Effector memory CD8-positive, alpha-beta T cell (primary cell): Measurements from ENCODE around the gene PDZD2.

Experiments used
- ATAC-seq: fragments of 150-1000 bp; cut with Tn5 transposase; replicated peaks from 2 replicates; pipeline ENCODE4 v1.10.0; 2021; ENCODE audit warnings: mild to moderate bottlenecking, moderate library complexity
- DNase-seq, 3 experiments: peaks; one replicate each; pipeline ENCODE4 v3.0.0; 2021
- H3K27ac Mint-ChIP-seq, 2 donors: one replicate each; pipeline ENCODE4 v1.8.0; 2022; ENCODE audit warnings: mild to moderate bottlenecking in 2 of 2, mixed read lengths in 2 of 2, moderate library complexity in 2 of 2
- H3K27me3 Mint-ChIP-seq, 2 donors: one replicate each; pipeline ENCODE4 v1.8.0; 2022; ENCODE audit warnings: mixed read lengths in 2 of 2
- H3K36me3 Mint-ChIP-seq: one replicate; pipeline ENCODE4 v1.8.0; 2022; ENCODE audit warnings: mild to moderate bottlenecking, moderate library complexity, mixed read lengths; ENCODE audit not compliant: insufficient read depth
- H3K4me1 Mint-ChIP-seq, 2 donors: one replicate each; pipeline ENCODE4 v1.8.0; 2022; ENCODE audit warnings: low read depth in 2 of 2, mixed read lengths in 2 of 2
- H3K4me3 Mint-ChIP-seq, 2 donors: one replicate each; pipeline ENCODE4 v1.8.0; 2022; ENCODE audit warnings: mild to moderate bottlenecking in 2 of 2, mixed read lengths in 2 of 2, moderate library complexity in 2 of 2
- H3K9me3 Mint-ChIP-seq, 2 donors: one replicate each; pipeline ENCODE4 v1.8.0; 2022; ENCODE audit warnings: mixed read lengths in 2 of 2

PDZD2 gene

GRCh38 chr5:31918739-31919138 is 279.8 kb downstream of the PDZD2 start:
- no peaks in the 10 kb centered on the region for H3K36me3 Mint-ChIP-seq
- H3K4me1 Mint-ChIP-seq: no peaks in the 10 kb centered on the region
- no peak overlapping the region for H3K4me3 Mint-ChIP-seq
- no peak overlapping the region for H3K27ac Mint-ChIP-seq
- DNase-seq (no peak), ATAC-seq (no peak)
- H3K27me3 Mint-ChIP-seq: peaks cover 22 to 27% of the 10 kb centered on the region in 2 donors
- H3K9me3 Mint-ChIP-seq: no peaks in the 10 kb centered on the region

DNA sequence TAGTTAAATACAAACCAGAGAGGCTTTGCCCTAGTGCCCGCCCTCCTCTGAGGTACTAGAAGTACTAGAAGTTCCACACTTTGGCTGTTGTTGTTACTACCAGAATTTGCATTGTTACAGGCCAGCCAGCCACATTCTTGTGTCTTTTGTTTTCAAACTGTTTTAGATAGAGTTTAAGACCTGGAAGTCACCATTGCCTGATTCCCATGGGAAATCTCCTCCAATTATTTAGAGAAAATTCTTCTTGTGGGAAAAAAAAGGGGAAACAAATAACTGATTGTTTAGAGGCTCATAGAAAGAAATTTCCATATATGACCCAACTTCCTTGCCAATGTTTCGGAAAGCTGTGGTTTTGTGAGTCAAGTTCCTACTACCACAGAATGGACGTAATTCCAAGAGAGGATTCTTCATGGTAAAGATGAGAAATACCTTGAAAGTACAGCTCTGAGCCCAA is 282.9 kb downstream of the PDZD2 start:
- Mint-ChIP-seq H3K4me1 (no peaks in the 10 kb centered on the region), H3K4me3 (no peak overlapping the region), H3K9me3 (no peaks in the 10 kb centered on the region), H3K27me3 (peaks cover 9 to 12% of the 10 kb centered on the region in 2 donors), H3K27ac (no peak overlapping the region), H3K36me3 (no peaks in the 10 kb centered on the region)
- ATAC-seq: no peak
- DNase-seq: no peak

DNA sequence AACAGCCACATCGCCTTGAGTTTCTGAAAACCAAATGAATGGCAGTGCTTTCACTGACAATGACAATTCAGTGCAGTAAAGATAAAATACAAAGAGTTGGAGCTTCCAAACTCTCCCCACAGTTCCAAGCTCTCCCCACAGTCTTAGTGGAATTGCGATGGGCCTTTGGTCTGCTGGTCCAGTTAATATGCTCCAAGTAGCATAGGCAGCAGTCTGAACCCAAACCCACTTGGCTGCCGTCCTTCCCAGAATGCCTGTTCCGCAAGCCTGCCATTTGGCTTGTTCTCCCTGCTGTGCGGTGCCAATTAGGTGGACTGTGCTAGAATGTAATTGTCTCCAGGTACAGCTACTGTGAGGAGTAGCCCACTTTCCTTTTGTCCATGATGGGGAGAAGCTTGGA is 285.1 kb downstream of the PDZD2 start:
- no peak for ATAC-seq
- Mint-ChIP-seq H3K4me3 (no peak overlapping the region), H3K27me3 (peaks cover 0 to 12% of the 10 kb centered on the region in 2 donors)

DNA sequence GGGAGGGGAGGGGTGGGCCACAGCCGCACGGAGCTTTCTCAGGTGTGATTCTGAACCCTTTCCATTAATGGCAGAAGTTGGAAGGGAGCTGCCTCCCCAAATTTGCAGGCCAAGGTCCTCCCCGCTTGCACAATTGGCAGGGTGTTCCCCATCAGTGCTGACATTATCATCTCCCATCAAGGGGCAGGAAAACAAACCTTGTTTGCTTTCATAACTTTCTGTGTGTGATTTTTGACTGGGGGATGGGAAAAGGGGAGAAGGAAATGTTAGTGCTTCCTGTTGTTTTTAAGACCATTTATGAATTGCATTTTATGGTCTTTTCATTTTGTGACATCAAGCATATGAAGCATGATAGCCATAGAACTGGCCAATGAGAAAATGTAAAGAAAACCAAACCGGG is 292.9 kb downstream of the PDZD2 start:
- no peak for ATAC-seq
- Mint-ChIP-seq H3K9me3 (no peaks in the 10 kb centered on the region), H3K36me3 (no peaks in the 10 kb centered on the region), H3K4me1 (no peaks in the 10 kb centered on the region), H3K27me3 (no peaks in the 10 kb centered on the region), H3K4me3 (no peak overlapping the region), H3K27ac (no peak overlapping the region)
- no peak for DNase-seq

More for the DNA sequence above, 285.1 kb downstream of the PDZD2 start:
- no peak overlapping the region for H3K27ac Mint-ChIP-seq
- no peak for DNase-seq
- H3K9me3 Mint-ChIP-seq: no peaks in the 10 kb centered on the region
- no peaks in the 10 kb centered on the region for H3K36me3 Mint-ChIP-seq
- no peaks in the 10 kb centered on the region for H3K4me1 Mint-ChIP-seq

GRCh38 chr5:31934156-31934555 is 295.2 kb downstream of the PDZD2 start:
- H3K9me3 Mint-ChIP-seq: peaks cover 3 to 6% of the 10 kb centered on the region in 2 donors
- H3K27ac Mint-ChIP-seq: no peak overlapping the region
- H3K27me3 Mint-ChIP-seq: peaks cover 0 to 5% of the 10 kb centered on the region in 2 donors
- H3K4me1 Mint-ChIP-seq: no peaks in the 10 kb centered on the region
- no peak for ATAC-seq
- no peaks in the 10 kb centered on the region for H3K36me3 Mint-ChIP-seq
- DNase-seq: no peak
- no peak overlapping the region for H3K4me3 Mint-ChIP-seq

DNA sequence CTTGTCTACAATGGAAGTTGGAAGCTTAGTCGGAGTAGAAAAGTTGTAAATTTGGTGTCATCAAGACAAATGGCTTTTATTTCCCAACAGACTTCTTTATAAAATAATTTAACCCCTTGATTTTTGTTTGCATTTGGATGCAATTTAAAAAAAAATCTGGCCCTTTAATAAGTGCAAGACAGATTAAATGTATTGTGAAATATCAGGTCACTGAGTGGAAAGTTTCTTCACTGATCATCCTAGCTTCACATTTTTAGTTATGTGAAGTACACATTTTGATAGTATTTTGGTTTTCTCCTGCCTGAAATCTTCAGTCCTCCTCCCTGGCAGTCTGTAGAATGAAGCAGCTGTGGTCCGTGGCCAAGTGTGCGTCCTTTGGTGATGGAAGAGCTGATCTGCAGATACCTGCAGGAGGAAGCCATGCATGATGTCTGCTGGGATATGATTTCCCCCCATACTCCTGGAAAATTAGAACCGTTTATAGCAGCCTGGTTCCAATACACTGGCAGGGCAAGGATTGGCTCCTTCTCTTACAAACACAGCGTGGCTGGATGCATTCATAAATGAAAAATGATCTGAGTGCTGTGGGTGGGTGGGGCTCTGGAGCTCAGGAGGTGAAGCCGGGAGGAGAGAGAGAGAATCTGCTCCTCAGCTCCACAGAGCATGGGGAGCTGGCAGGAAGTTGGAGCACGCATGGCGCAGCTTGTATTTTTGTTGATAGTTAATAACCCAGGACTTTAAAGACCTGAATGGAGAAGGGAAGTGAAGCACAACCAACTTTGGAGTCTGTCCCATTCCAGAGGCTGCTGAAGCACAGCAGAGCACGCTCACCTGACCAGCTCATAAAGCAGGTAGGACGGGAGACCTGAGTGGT is 296.8 kb downstream of the PDZD2 start:
- no peak for ATAC-seq

GRCh38 chr5:31936683-31937082 is 297.8 kb downstream of the PDZD2 start:
- ATAC-seq (no peak), DNase-seq (no peak)
- Mint-ChIP-seq H3K4me1 (no peaks in the 10 kb centered on the region), H3K9me3 (peaks cover 3 to 6% of the 10 kb centered on the region in 2 donors), H3K4me3 (no peak overlapping the region), H3K27ac (no peak overlapping the region), H3K36me3 (no peaks in the 10 kb centered on the region), H3K27me3 (peaks cover 0 to 5% of the 10 kb centered on the region in 2 donors)

More for the DNA sequence above, 296.8 kb downstream of the PDZD2 start:
- peaks cover 3 to 6% of the 10 kb centered on the region in 2 donors for H3K9me3 Mint-ChIP-seq
- H3K4me1 Mint-ChIP-seq: no peaks in the 10 kb centered on the region
- H3K4me3 Mint-ChIP-seq: no peak overlapping the region
- H3K36me3 Mint-ChIP-seq: no peaks in the 10 kb centered on the region
- H3K27ac Mint-ChIP-seq: no peak overlapping the region
- DNase-seq: no peak
- H3K27me3 Mint-ChIP-seq: peaks cover 0 to 5% of the 10 kb centered on the region in 2 donors

DNA sequence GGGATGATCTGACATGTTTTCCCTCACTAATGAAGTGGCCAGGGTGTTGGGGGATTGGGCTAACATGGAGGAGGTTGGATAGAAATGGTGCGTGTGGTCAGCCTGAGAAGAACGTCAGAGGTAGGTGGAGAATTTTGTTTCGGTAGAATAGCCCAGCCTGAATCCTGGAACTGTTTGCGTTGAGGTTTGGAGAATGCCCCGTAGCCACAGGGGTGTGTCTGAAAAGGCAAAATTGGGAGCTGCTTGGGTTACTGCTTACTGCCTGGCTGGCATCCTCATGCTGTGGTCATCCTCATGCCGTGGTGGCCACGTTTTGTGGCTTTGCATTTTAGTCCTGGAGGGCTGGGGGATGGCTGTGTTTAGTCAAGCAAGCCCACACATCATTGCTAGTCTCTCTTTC is 298.3 kb downstream of the PDZD2 start:
- no peak for DNase-seq
- H3K27ac Mint-ChIP-seq: no peak overlapping the region

GRCh38 chr5:31937703-31938102 is 298.8 kb downstream of the PDZD2 start:
- H3K9me3 Mint-ChIP-seq: peaks cover 3 to 6% of the 10 kb centered on the region in 2 donors
- H3K4me3 Mint-ChIP-seq: no peak overlapping the region
- ATAC-seq (no peak), DNase-seq (no peak)
- no peak overlapping the region for H3K27ac Mint-ChIP-seq
- no peaks in the 10 kb centered on the region for H3K4me1 Mint-ChIP-seq
- H3K27me3 Mint-ChIP-seq: peaks cover 0 to 5% of the 10 kb centered on the region in 2 donors
- H3K36me3 Mint-ChIP-seq: no peaks in the 10 kb centered on the region

More for the DNA sequence above, 298.3 kb downstream of the PDZD2 start:
- peaks cover 3 to 6% of the 10 kb centered on the region in 2 donors for H3K9me3 Mint-ChIP-seq
- H3K27me3 Mint-ChIP-seq: peaks cover 0 to 5% of the 10 kb centered on the region in 2 donors
- H3K4me1 Mint-ChIP-seq: no peaks in the 10 kb centered on the region
- no peak overlapping the region for H3K4me3 Mint-ChIP-seq
- no peaks in the 10 kb centered on the region for H3K36me3 Mint-ChIP-seq
- no peak for ATAC-seq

DNA sequence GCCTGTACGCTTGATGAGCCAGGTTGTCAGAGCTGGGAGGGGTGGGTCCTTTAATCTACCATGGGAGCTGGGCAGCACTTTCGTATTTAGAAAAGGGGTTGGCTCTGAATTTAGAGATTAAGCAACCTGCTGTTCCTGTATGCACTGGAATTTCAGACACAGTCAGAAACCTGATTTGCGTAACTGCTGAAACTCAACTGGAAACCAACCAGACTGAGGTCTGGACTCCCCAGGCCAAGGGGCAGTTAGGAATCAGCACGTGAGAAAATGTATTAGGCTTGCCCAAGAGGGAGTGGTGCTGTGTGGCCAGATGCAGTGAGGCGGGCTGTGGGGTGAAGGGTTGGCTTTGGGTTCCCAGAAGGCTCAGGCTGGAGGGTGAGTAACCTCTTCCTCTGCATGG is 300.2 kb downstream of the PDZD2 start:
- ATAC-seq: no peak
- no peak overlapping the region for H3K4me3 Mint-ChIP-seq
- no peak overlapping the region for H3K27ac Mint-ChIP-seq
- H3K36me3 Mint-ChIP-seq: no peaks in the 10 kb centered on the region
- H3K27me3 Mint-ChIP-seq: peaks cover 0 to 5% of the 10 kb centered on the region in 2 donors
- DNase-seq: no peak
- no peaks in the 10 kb centered on the region for H3K4me1 Mint-ChIP-seq
- peaks cover 3 to 6% of the 10 kb centered on the region in 2 donors for H3K9me3 Mint-ChIP-seq

DNA sequence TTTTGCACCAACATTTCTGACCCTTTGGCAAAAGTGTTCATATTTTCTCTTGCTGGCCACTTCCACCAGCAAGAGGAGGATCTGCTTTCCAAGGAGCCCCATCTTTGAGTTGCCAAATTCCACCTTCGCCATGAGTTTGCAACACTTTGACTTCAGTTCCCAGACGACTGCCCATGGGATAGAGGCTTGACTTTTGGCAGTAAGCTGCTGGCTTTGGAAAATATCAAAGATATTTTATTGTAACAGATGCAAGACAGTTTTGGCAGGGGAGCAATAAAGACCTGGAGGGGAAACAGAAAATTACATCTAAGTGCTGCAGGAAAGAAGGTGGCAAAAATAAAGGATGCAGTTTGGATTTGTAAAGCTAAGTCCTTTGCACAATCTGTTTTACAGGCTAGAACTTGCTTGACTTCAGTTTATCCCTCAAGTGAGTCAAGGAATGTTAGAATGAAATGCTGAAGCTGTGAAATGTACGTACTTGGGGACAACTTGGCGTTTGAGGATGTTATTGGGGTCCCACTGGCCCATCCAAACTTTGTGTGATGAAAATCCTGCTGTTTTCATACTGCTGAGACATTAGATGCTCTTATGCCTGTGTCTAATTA is 302.3 kb downstream of the PDZD2 start:
- Mint-ChIP-seq H3K27me3 (peaks cover 0 to 5% of the 10 kb centered on the region in 2 donors), H3K9me3 (peaks cover 3 to 6% of the 10 kb centered on the region in 2 donors), H3K27ac (no peak overlapping the region), H3K4me3 (no peak overlapping the region), H3K4me1 (no peaks in the 10 kb centered on the region), H3K36me3 (no peaks in the 10 kb centered on the region)
- ATAC-seq (no peak), DNase-seq (no peak)

DNA sequence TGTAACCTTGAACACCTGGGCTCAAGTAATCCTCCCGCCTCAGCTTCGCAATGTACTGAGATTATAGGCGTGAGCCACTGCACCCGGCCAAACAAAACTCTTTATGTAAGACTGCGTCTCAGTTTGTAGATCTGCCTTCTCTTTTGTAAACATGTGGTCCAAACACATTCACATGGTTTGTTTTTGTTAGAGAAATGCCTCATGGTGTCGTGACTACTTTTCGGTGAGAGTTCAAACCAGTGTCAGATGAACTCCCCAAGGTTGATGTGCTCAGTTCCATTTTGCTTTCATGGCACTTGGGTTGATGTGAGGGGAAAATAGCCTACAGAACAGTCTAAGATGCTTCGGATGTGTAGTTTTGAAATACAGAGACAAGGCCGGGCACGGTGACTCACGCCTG is 303.6 kb downstream of the PDZD2 start:
- Mint-ChIP-seq H3K36me3 (no peaks in the 10 kb centered on the region), H3K27me3 (peaks cover 0 to 5% of the 10 kb centered on the region in 2 donors), H3K4me3 (no peak overlapping the region), H3K27ac (no peak overlapping the region), H3K9me3 (peaks cover 3 to 6% of the 10 kb centered on the region in 2 donors), H3K4me1 (no peaks in the 10 kb centered on the region)
- DNase-seq: no peak
- ATAC-seq: no peak

GRCh38 chr5:31944684-31945445 is 305.9 kb downstream of the PDZD2 start:
- no peaks in the 10 kb centered on the region for H3K27me3 Mint-ChIP-seq
- H3K4me1 Mint-ChIP-seq: peaks cover 0 to 3% of the 10 kb centered on the region in 2 donors
- no peaks in the 10 kb centered on the region for H3K36me3 Mint-ChIP-seq
- ATAC-seq: no peak
- DNase-seq: no peak
- no peak overlapping the region for H3K27ac Mint-ChIP-seq
- H3K9me3 Mint-ChIP-seq: no peaks in the 10 kb centered on the region
- H3K4me3 Mint-ChIP-seq: no peak overlapping the region
